K562 (cell line): ENCODE data around the gene BICDL1. TPM values are rescaled to one million over a fixed set of nuclear protein-coding genes. Genes with fewer than 3 reads are reported as not detected.

Experiments used
- CGGBP1 ChIP-seq: fragments of 250-450 bp; sonication (Bioruptor Pico); IDR thresholded peaks from 2 replicates; pipeline ENCODE4 v1.9.0; 2021; ENCODE audit warnings: mild to moderate bottlenecking
- HDAC1 ChIP-seq, 2 experiments: fragments of 450-650 bp; IDR thresholded peaks; 2 replicates each; pipeline ENCODE4 v1.6.1; 2016 to 2017; ENCODE audit warnings: inconsistent platforms in 1 of 2, mild to moderate bottlenecking in 1 of 2, moderate library complexity in 1 of 2
- HES1 ChIP-seq: fragments of 450-650 bp; IDR thresholded peaks from 2 replicates; pipeline ENCODE4 v1.6.1; 2016; ENCODE audit warnings: low read depth, mild to moderate bottlenecking, moderate library complexity
- HLTF ChIP-seq: fragments of 450-650 bp; IDR thresholded peaks from 2 replicates; pipeline ENCODE4 v1.6.1; 2016
- IRF9 ChIP-seq: fragments of 450-650 bp; IDR thresholded peaks from 2 replicates; pipeline ENCODE4 v1.6.1; 2016; ENCODE audit warnings: missing biosample characterization, missing genetic modification characterization
- LEF1 ChIP-seq: fragments of 450-650 bp; IDR thresholded peaks from 2 replicates; pipeline ENCODE4 v1.6.1; 2016; ENCODE audit warnings: mild to moderate bottlenecking
- MBD2 ChIP-seq: sonication (generic); IDR thresholded peaks from 2 replicates; pipeline ENCODE4 v1.6.1; 2016; ENCODE audit warnings: low read depth, borderline replicate concordance
- NFIX ChIP-seq: fragments of 250-450 bp; sonication (Bioruptor Pico); IDR thresholded peaks from 2 replicates; pipeline ENCODE4 v1.4.0; 2020; ENCODE audit warnings: low read depth, mild to moderate bottlenecking, moderate library complexity
- PCBP2 ChIP-seq: fragments of 200-400 bp; formaldehyde crosslinking; IDR thresholded peaks from 2 replicates; pipeline ENCODE4 v1.6.1; 2018; ENCODE audit warnings: low read length, low read depth, mild to moderate bottlenecking, moderate library complexity; ENCODE audit not compliant: poor library complexity, severe bottlenecking
- PHF21A ChIP-seq: fragments of 450-650 bp; IDR thresholded peaks from 2 replicates; pipeline ENCODE4 v1.6.1; 2017; ENCODE audit warnings: low read depth, borderline replicate concordance
- PHF8 ChIP-seq: fragments of 200-600 bp; sonication (generic); IDR thresholded peaks from 2 replicates; pipeline ENCODE4 v1.6.1; 2012; ENCODE audit warnings: mixed run types, mild to moderate bottlenecking, inconsistent platforms, low read length, moderate library complexity, borderline replicate concordance
- RERE ChIP-seq: sonication (generic); formaldehyde crosslinking; IDR thresholded peaks from 2 replicates; pipeline ENCODE4 v1.8.0; 2023; ENCODE audit warnings: missing genetic modification reagents, mild to moderate bottlenecking, borderline replicate concordance
- RFX5 ChIP-seq: IDR thresholded peaks from 2 replicates; pipeline ENCODE4 v1.6.1; 2011; ENCODE audit warnings: low read depth, mild to moderate bottlenecking, improper control_type of control experiment, low read length
- SAP30 ChIP-seq: fragments of 200-600 bp; sonication (generic); IDR thresholded peaks from 2 replicates; pipeline ENCODE4 v1.6.1; 2012; ENCODE audit warnings: borderline replicate concordance, low read depth, mild to moderate bottlenecking, moderate library complexity, low read length, control low read depth, inconsistent platforms; ENCODE audit not compliant: insufficient read depth, poor library complexity, severe bottlenecking
- SFPQ ChIP-seq: fragments of 200-400 bp; formaldehyde crosslinking; IDR thresholded peaks from 2 replicates; pipeline ENCODE4 v1.6.1; 2017; ENCODE audit warnings: mild to moderate bottlenecking, low read depth, low read length, moderate library complexity
- SLC30A9 ChIP-seq: fragments of 250-450 bp; sonication (Bioruptor Pico); IDR thresholded peaks from 2 replicates; pipeline ENCODE4 v1.8.0; 2022; ENCODE audit warnings: mild to moderate bottlenecking, moderate library complexity
- THRAP3 ChIP-seq: fragments of 450-650 bp; IDR thresholded peaks from 2 replicates; pipeline ENCODE4 v1.6.1; 2016; ENCODE audit warnings: mild to moderate bottlenecking, inconsistent platforms, borderline replicate concordance
- polyA plus RNA-seq, 8 experiments: library from polyadenylated mRNA; depleted of rRNA in 4 of 8; stranded (reverse) in 5 of 8; unstranded in 3 of 8; fragments of >200 nt; fragmentation: Nextera tagmentation in 2 of 8; fragmentation: Illumina TruSeq in 1 of 8; extraction: Ambion mirVana in 2 of 8; extraction: Trizol in 1 of 8; gene quantifications; 2 replicates each; pipeline versions ENCODE4 v1.2.1 to v1.2.3, GENCODE V29; 2011 to 2014; ENCODE audit warnings: inconsistent platforms in 1 of 8, missing spikeins in 1 of 8
- total RNA-seq, 7 experiments: library from RNA; depleted of rRNA in 6 of 7; stranded (reverse); fragments of >200 nt in 6 of 7; fragmentation: Illumina TruSeq in 2 of 7; extraction: Trizol in 2 of 7; gene quantifications; 2 replicates each; pipeline versions ENCODE4 v1.2.1 to v1.2.3, GENCODE V29; 2011 to 2021; ENCODE audit warnings: low replicate concordance in 1 of 7

The BICDL1 gene
- total and polyA plus RNA-seq, 9 of the 15 experiments (the other 6 are each of a cell fraction or from before 2014, with no cell fraction given), result 0.06 to 2.0 (median 0.58) TPM

- TF ChIP-seq RERE (CRISPR knock-in tag) (no peak), IRF9 (tag) (no peak), PCBP2 (no peak), SAP30 (peak; percentile 68), RFX5 (no peak), LEF1 (no peak), SFPQ (no peak), HDAC1 (IDR thresholded peaks at IDR 0.05) (peak in 1 of 2 experiments; percentile 96; a peak in 2 of 4 replicates), CGGBP1 (CRISPR knock-in tag) (no peak), THRAP3 (no peak), PHF21A (peak; percentile 11; the same call in 1 of the 2 replicates), NFIX (CRISPR knock-in tag) (no peak), HLTF (peak; percentile 49; the same call in 1 of the 2 replicates), HES1 (no peak), SLC30A9 (CRISPR knock-in tag) (no peak), MBD2 (peak; percentile 40; the same call in 1 of the 2 replicates), PHF8 (peak; percentile 48; the same call in 1 of the 2 replicates)
Measured at GRCh38 chr12:120086801-120087621, 98.0 kb downstream of the BICDL1 start (continued).
